HepG2 (cell line): ENCODE data around the gene ANKS3. TPM values are rescaled to one million over a fixed set of nuclear protein-coding genes. Genes with fewer than 3 reads are reported as not detected.

Source experiments
- ARNTL ChIP-seq: sonication (generic); formaldehyde crosslinking; IDR thresholded peaks from 2 replicates; pipeline ENCODE4 v1.4.0; 2020; ENCODE audit warnings: mild to moderate bottlenecking, missing genetic modification reagents
- BCL6 ChIP-seq: IDR thresholded peaks from 2 replicates; pipeline ENCODE4 v1.6.1; 2016; ENCODE audit warnings: missing genetic modification reagents, missing compliant biosample characterization
- EED ChIP-seq: sonication (generic); formaldehyde crosslinking; IDR thresholded peaks from 2 replicates; pipeline ENCODE4 v1.5.0; 2020; ENCODE audit warnings: mild to moderate bottlenecking, missing genetic modification reagents
- FOXK1 ChIP-seq: sonication (generic); formaldehyde crosslinking; IDR thresholded peaks from 2 replicates; pipeline ENCODE4 v1.4.0; 2020; ENCODE audit warnings: low read depth, missing genetic modification reagents, borderline replicate concordance
- HMG20A ChIP-seq: IDR thresholded peaks from 2 replicates; pipeline ENCODE4 v1.6.1; 2016; ENCODE audit warnings: borderline replicate concordance
- HMGA1 ChIP-seq: sonication (generic); formaldehyde crosslinking; conservative IDR thresholded peaks from 2 replicates; pipeline ENCODE4 v1.4.0; 2020; ENCODE audit warnings: missing genetic modification reagents
- HNF4A ChIP-seq: sonication (generic); formaldehyde crosslinking; IDR thresholded peaks from 2 replicates; pipeline ENCODE4 v1.4.0; 2020; ENCODE audit warnings: missing genetic modification reagents
- HNRNPLL ChIP-seq: fragments of 200-400 bp; formaldehyde crosslinking; IDR thresholded peaks from 2 replicates; pipeline ENCODE4 v1.6.1; 2017; ENCODE audit warnings: mild to moderate bottlenecking, low read depth, low read length; ENCODE audit not compliant: poor library complexity, severe bottlenecking
- IKZF1 ChIP-seq: fragments of 450-650 bp; IDR thresholded peaks from 2 replicates; pipeline ENCODE4 v1.7.1; 2016
- KDM5A ChIP-seq: fragments of 200-600 bp; sonication (generic); IDR thresholded peaks from 2 replicates; pipeline ENCODE4 v1.7.0; 2018; ENCODE audit warnings: antibody characterized with exemption, mild to moderate bottlenecking, low read length, borderline replicate concordance
- POLR2AphosphoS2 ChIP-seq: IDR thresholded peaks from 2 replicates; pipeline ENCODE4 v1.6.1; 2011; ENCODE audit warnings: low read depth, low read length, improper control_type of control experiment
- POLR2G ChIP-seq: fragments of 200-400 bp; formaldehyde crosslinking; IDR thresholded peaks from 2 replicates; pipeline ENCODE4 v1.6.1; 2018; ENCODE audit warnings: mild to moderate bottlenecking, low read depth, low read length, moderate library complexity
- SIN3A ChIP-seq: IDR thresholded peaks from 2 replicates; pipeline ENCODE4 v1.6.1; 2011; ENCODE audit warnings: low read depth, mild to moderate bottlenecking, control low read depth, low read length, borderline replicate concordance
- SRSF1 ChIP-seq: fragments of 200-400 bp; formaldehyde crosslinking; optimal IDR thresholded peaks from 2 replicates; pipeline ENCODE3; 2017; ENCODE audit warnings: mild to moderate bottlenecking, low read depth, low read length, moderate library complexity
- STAT6 ChIP-seq: sonication (generic); formaldehyde crosslinking; IDR thresholded peaks from 2 replicates; pipeline ENCODE4 v1.4.0; 2020; ENCODE audit warnings: missing genetic modification reagents, mild to moderate bottlenecking, borderline replicate concordance
- TCF12 ChIP-seq, 2 experiments: fragments of 450-650 bp in 1 of 2; sonication (generic) in 1 of 2; formaldehyde crosslinking in 1 of 2; IDR thresholded peaks; 2 replicates each; pipeline versions ENCODE4 v1.6.1 to v1.8.0; 2017 to 2022; ENCODE audit warnings: antibody characterized with exemption in 1 of 2, mild to moderate bottlenecking in 1 of 2, missing genetic modification reagents in 1 of 2, moderate library complexity in 1 of 2
- TCF7L2 ChIP-seq: IDR thresholded peaks from 2 replicates; pipeline ENCODE4 v1.6.1; 2011; ENCODE audit warnings: mild to moderate bottlenecking, low read depth, low read length, moderate library complexity
- ZBTB33 ChIP-seq: sonication (generic); formaldehyde crosslinking; IDR thresholded peaks from 2 replicates; pipeline ENCODE4 v1.4.0; 2020; ENCODE audit warnings: missing genetic modification reagents
- ZNF224 ChIP-seq: sonication (generic); formaldehyde crosslinking; IDR thresholded peaks from 2 replicates; pipeline ENCODE4 v1.5.0; 2020; ENCODE audit warnings: mild to moderate bottlenecking, missing genetic modification reagents
- ZNF280D ChIP-seq: sonication (generic); formaldehyde crosslinking; IDR thresholded peaks from 2 replicates; pipeline ENCODE4 v1.5.1; 2020; ENCODE audit warnings: mild to moderate bottlenecking, missing genetic modification reagents
- ZNF484 ChIP-seq: sonication (generic); formaldehyde crosslinking; IDR thresholded peaks from 2 replicates; pipeline ENCODE4 v1.5.1; 2020; ENCODE audit warnings: mild to moderate bottlenecking, low read depth, missing genetic modification reagents, borderline replicate concordance
- ZNF549 ChIP-seq: sonication (generic); formaldehyde crosslinking; IDR thresholded peaks from 2 replicates; pipeline ENCODE4 v1.5.0; 2020; ENCODE audit warnings: missing genetic modification reagents
- ZNF790 ChIP-seq: sonication (generic); formaldehyde crosslinking; IDR thresholded peaks from 2 replicates; pipeline ENCODE4 v1.8.0; 2022; ENCODE audit warnings: missing genetic modification reagents, mild to moderate bottlenecking, borderline replicate concordance
- ZSCAN9 ChIP-seq: IDR thresholded peaks from 2 replicates; pipeline ENCODE4 v1.6.1; 2016; ENCODE audit warnings: borderline replicate concordance
- polyA plus RNA-seq, 8 experiments: library from polyadenylated mRNA; depleted of rRNA in 3 of 8; stranded (reverse) in 7 of 8; unstranded in 1 of 8; fragments of >200 nt; fragmentation: Illumina TruSeq in 4 of 8; extraction: Trizol in 4 of 8; gene quantifications; 2 replicates each; pipeline versions ENCODE4 v1.2.1 to v1.2.3, GENCODE V29; 2011 to 2016; ENCODE audit warnings: low read depth in 4 of 8, missing spikeins in 1 of 8, mixed read lengths in 1 of 8; ENCODE audit not compliant: insufficient read depth in 1 of 8
- total RNA-seq, 5 experiments: library from RNA; depleted of rRNA; stranded (reverse); fragments of >200 nt; fragmentation: Illumina TruSeq; extraction: Trizol; gene quantifications; 2 replicates each; pipeline ENCODE4 v1.2.3, GENCODE V29; 2016; ENCODE audit warnings: low read depth in 1 of 5

Gene ANKS3
- total and polyA plus RNA-seq, 2 of the 13 experiments (the other 11 are each of a cell fraction or from before 2014, with no cell fraction given) = 11.4 to 15.9 TPM

GRCh38 chr16:4693296-4693955, 40.6 kb downstream of the ANKS3 start, which contains the start of gene NUDT16L1 (continued):
- TF ChIP-seq HNRNPLL = peak; percentile 67
- TF ChIP-seq POLR2G = peak; percentile 82
- TF ChIP-seq SIN3A = peak; percentile 60; the same call in 1 of the 2 replicates
- no peak for TF ChIP-seq KDM5A
- no peak for TF ChIP-seq TCF7L2
- TF ChIP-seq HMGA1 (CRISPR knock-in tag) = no peak
- no peak for TF ChIP-seq ZNF280D (CRISPR knock-in tag)
- TF ChIP-seq BCL6 = no peak
- 0 out of 2 replicates have a peak, but pooled peaks have one; percentile 14 for TF ChIP-seq ARNTL (CRISPR knock-in tag)
- no peak for TF ChIP-seq IKZF1
- no peak for TF ChIP-seq HNF4A
- no peak for TF ChIP-seq STAT6 (CRISPR knock-in tag)
- TF ChIP-seq SRSF1 = no peak
- TF ChIP-seq HMG20A (CRISPR knock-in tag) = no peak
- no peak for TF ChIP-seq ZNF790
- no peak for TF ChIP-seq POLR2AphosphoS2
- no peak; the same call in 1 of the 2 replicates for TF ChIP-seq ZBTB33 (CRISPR knock-in tag)
- no peak; the same call in 1 of the 2 replicates for TF ChIP-seq ZSCAN9 (CRISPR knock-in tag)
- no peak for TF ChIP-seq EED (CRISPR knock-in tag)
- no peak for TF ChIP-seq FOXK1 (CRISPR knock-in tag)
- no peak for TF ChIP-seq ZNF484 (CRISPR knock-in tag)
- TF ChIP-seq ZNF549 (CRISPR knock-in tag) = no peak
- no peak for TF ChIP-seq ZNF224 (CRISPR knock-in tag)
- no peak for TF ChIP-seq TCF12 (IDR thresholded peaks at IDR 0.05)
- TF ChIP-seq TCF12 (CRISPR knock-in tag; IDR thresholded peaks at IDR 0.05) = no peak
